ENCODE data around the gene GRIK5.

Gene GRIK5

DNA sequence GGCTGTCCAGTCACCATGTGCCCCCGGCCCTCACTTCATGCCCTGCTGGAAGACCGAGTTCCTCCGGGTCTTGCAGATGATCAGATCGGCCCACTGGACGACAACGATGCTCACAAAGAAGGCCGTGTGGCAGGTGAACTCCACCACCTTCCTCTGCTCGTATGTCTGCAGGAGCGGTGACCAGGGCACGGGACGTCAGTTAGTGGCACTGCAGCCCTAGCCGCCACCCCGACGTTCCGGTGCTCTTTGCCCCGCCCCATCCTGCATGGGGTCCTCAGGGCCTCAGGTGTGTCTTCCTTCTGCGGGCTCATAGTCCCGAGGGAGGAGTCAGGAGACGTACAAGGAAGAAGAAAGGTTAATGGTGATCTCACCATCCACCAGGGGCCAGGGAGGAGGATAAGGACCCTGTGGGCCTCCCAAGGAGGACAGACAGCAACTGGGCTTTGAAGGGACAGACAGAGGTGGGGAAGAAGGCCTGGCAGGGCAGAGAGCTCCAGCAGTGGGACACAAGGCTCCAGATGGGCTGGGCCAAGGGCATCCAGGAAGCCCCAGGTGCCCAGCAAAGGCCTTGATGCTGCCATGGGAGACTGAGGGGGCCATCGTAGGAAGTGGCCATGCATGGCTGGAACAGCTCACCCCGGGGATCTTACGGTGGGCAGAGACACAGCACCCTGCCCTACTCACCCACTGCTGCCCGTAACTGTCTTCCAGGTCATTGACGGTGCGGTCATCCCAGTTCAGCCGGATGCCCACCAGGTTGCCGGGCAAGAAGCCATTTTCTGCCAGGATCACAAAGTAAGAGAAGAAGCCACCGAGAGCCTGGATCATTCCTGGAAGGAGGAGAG is 101.0 kb downstream of the GRIK5 start:
- DNase-seq (ENCODE audit: insufficient read length, low spot score) (no peak), FAIRE-seq (no peak)
- TF ChIP-seq, protein P1, sequence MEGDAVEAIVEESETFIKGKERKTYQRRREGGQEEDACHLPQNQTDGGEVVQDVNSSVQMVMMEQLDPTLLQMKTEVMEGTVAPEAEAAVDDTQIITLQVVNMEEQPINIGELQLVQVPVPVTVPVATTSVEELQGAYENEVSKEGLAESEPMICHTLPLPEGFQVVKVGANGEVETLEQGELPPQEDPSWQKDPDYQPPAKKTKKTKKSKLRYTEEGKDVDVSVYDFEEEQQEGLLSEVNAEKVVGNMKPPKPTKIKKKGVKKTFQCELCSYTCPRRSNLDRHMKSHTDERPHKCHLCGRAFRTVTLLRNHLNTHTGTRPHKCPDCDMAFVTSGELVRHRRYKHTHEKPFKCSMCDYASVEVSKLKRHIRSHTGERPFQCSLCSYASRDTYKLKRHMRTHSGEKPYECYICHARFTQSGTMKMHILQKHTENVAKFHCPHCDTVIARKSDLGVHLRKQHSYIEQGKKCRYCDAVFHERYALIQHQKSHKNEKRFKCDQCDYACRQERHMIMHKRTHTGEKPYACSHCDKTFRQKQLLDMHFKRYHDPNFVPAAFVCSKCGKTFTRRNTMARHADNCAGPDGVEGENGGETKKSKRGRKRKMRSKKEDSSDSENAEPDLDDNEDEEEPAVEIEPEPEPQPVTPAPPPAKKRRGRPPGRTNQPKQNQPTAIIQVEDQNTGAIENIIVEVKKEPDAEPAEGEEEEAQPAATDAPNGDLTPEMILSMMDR (IDR thresholded peaks at IDR 0.05; ENCODE audit: insufficient read depth, missing control alignments), result no peak

DNA sequence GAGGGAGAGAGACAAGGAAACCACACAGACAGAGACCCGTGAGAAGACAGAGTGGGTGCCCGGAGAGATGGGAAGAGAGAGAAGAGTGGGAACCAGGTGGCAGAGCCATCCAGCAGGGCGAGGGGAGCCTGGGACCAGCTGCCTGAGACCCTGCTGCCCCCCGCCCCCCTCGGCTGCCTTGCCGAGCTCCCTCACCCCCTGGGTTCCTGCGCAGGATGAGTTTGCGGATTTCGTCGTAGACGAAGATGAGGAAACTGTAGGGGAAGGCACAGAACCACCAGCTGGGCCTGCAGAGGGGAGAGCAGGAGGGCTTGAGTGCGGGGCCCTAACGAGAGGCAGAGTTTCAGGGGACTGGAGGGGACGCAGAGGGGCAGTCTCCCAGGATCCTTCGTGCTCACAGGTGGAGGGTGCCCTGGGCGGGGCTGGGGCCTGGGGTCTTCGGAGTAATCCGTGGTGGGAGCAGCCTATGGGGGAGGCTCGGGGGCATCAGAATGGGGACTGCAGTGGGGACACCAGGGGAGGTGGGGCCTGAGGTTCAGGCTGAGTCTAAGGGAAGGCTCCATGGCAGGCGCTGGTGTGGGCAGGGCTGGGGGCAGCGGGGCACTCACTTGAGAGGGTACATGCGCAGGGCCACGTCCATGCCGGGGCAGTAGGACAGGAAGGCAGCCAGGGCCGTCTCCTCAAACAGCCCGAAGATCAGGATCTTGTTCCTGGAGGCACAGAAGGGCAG is 102.8 kb downstream of the GRIK5 start:
- DNase-seq (ENCODE audit: insufficient read length, low spot score), result no peak
- no peak for FAIRE-seq
- TF ChIP-seq, protein P1 (IDR thresholded peaks at IDR 0.05; ENCODE audit: insufficient read depth, missing control alignments), result no peak

DNA sequence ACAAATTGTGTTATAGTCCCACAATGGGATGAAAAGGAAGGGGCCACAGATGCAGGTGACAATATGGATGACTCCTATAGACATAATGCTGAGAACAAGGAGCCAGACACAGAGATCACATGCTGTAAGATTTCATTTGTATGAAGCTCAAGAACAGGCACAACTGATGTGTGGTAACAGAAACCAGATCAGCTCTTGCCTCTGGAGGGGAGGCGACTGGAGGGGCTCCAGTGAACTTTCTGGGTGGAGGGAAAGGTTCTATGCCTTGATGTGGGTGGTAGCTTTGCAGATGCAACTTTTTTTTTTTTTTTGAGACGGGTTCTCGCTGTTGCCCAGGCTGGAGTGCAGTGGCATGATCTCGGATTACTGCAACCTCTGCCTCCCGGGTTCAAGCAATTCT is 104.9 kb downstream of the GRIK5 start:
- DNase-seq (ENCODE audit: insufficient read length, low spot score), result no peak
- no peak for FAIRE-seq
- TF ChIP-seq, protein P1 (IDR thresholded peaks at IDR 0.05; ENCODE audit: insufficient read depth, missing control alignments), result no peak

DNA sequence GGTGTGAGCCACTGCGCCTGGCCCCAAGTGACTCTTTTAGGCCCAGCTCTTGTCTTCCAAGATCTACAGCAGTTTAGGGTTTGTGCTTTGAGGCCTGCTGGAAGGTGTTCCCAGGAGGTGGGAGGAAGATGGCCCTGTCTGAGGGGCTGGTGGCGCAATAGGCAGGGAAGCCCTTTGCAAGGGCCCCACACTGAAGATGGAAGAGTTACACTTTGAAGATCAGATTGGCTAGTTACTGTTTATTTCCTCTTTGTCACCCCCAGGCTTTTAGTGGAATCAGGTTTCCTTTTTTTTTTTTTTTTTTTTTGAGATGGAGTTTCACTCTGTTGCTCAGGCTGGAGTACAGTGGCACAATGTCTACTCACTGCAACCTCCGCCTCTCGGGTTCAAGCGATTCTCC is 109.0 kb downstream of the GRIK5 start:
- TF ChIP-seq, protein P1 (IDR thresholded peaks at IDR 0.05; ENCODE audit: insufficient read depth, missing control alignments), result no peak
- DNase-seq (ENCODE audit: insufficient read length, low spot score) (no peak), FAIRE-seq (no peak)

DNA sequence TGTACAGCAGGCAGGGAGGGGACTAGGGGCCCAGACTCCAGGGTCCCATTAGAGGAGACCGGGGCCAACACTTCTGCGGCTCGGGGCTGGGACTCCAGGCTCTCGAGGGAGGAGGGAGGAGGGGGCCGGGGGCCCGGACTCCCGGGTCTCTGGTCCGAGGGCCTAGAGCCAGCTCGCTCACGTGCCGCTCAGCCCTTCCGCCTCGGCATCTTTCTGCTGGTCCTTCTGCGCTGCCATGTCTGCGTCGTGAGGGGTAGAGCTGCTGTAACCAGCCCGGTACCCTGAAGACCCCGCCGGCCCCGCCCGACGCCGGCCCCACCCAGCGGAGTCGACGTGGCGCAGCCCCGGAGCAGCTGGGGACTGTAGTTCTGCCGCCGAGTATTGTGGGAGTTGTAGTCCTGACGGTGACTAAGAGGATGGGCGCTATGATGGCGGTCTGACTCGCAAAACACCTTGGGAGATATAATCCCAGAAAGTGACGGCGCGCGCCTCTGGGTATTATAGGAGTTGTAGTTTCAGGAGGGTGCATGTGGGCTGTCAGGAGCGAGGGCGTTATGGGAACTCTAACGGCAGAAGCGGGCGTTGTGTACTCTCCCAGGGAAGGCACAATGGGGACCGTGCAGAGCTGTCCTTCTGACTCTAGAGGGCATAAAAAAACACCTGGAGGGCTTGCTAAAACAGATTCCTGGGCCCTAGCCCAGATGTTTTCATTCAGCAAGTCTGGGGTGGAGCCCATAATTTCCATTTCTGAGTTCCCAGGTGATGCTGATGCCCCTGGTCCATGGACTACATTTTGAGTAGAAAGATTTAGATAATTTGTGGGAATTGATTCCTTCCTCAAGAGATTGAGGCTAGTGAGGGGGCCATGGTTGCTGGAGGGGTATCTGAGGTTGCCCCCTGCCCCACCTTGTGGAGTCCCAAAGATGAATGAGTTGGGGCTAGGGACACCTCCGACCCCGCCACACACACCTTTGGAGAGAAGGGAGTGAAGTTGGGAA is 110.7 kb downstream of the GRIK5 start, which contains the start of gene RABAC1:
Gene RABAC1 (minus strand): TSS at position 266 of the 998 bp plus-strand sequence. CDS start 29 bp downstream, at position 237.
- no peak for FAIRE-seq
- TF ChIP-seq, protein P1 (IDR thresholded peaks at IDR 0.05; ENCODE audit: insufficient read depth, missing control alignments), result no peak
- peak; percentile 92 for DNase-seq (ENCODE audit: insufficient read length, low spot score)

DNA sequence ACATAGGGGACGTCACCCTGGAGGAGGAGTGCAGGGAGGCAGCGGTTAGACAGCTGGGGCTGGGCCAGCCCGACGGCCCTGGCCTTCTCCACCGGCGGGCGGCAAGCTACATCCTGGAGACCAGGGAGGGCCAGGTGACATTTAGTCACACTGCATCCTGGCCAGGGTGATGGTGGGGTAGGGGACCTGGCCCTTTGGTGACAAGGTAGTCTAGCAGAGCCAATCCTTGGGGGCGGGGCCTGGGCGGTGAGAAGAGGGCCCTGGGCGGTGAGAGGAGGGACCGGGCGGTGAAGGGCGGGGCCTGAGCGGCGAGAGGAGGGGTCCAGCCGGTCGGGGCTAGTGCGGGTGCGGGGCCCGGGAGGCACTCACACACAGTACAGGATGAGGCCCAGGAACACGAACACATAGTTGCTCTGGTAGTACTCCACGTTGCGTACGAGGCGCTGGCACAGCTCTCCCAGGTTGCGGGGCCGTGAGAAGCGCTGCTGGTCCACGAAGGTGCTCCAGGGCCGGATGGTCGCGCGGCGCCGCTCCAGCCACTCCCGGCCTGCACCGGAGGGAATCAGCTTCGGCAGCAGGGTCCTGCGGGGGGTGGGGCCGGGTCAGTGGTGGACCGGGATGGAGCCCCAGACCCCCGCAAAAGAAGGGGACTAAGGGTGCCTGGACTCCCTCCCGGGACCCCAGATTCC is 111.5 kb downstream of the GRIK5 start:
- TF ChIP-seq, protein P1 (IDR thresholded peaks at IDR 0.05; ENCODE audit: insufficient read depth, missing control alignments), result no peak
- peak; percentile 76 for DNase-seq (ENCODE audit: insufficient read length, low spot score)
- no peak for FAIRE-seq
